Fibroblast of skin of scalp (primary cell): ENCODE measurements around the gene TRAF2.

Experiments
- DNase-seq: peaks from one replicate; pipeline ENCODE4 v3.0.0-alpha.2; 2013

Gene TRAF2

GRCh38 chr9:136949817-136950655, 63.7 kb downstream of the TRAF2 start:
- DNase-seq: peak; percentile 75

DNA sequence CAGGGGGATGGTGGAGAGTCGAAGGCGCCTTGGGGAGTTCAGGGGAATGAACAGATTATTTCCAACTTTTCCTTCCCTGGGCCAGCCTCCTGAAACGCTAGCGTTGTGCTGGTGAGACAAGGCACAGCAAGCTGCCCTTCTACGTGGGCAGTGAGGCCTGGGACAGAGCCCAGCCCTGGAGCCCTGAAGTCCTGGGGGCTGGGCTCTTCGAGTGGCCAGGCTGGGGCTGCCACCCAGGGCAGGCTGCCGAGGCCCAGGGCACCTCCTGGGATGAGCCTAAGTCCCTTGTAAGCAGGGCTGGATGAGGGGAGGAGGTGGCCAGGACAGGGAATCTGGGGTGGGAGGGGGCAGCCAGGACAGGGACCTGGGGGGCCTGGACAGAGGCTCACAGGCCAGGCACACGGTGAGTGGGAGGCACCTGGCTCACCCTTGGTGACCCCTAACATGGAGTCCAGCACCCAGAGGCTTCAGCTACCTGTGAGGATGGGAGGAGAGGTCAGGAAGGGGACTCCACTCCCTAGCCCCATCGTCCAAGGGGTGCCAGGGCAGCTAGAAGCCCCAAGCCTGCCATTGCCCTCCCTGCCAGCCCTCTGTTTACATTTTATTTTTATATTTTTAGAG, 64.5 kb downstream of the TRAF2 start:
- DNase-seq: no peak

DNA sequence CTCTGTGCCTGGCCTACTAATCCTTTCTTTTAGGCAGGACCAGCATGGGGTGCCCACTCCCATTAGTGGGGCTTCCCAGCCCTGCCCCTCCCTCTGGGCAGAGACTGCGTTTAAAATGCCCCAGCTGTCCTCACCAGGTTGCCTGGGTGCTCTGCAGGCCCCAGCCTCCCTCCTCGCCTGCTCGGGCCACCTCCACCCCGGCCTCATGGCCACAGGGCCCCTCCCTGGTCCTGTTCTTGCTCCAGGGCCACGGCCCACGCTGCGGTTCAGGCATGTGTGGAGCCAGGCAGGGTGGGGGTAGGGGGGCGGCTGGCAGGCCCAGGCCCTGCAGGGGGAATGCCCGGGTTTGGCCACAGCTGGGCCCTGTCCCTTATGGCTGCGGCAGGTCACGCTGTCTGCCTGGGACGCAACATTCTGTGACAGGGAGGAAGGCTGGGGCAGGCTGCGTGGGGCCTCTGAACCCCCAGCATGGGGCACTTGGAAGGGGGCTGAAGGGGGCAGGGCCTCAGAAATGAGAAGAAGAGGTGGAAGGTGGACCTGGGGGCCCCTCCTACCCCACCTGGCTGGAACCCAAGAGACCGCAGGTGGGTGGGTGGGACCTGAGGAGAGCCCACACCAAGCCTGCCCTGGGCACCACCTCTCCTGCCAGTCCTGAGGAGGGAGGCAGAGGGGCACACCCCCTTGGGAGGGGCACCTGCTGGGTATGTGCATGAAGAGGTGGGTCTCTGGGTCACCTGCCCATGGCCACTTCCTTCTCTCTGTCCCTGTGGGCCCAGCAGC, 65.4 kb downstream of the TRAF2 start, which contains the start of gene LCN12:
LCN12 (plus strand) TSS at position 733 of the 780 bp plus-strand sequence. CDS start 55 bp downstream, outside the sequence.
- DNase-seq: no peak

- DNase-seq: no peak
These were observed 66.1 kb downstream of the TRAF2 start for GRCh38 chr9:136952321-136952850.

- no peak for DNase-seq
These were observed 66.8 kb downstream of the TRAF2 start for GRCh38 chr9:136952876-136953770.

DNA sequence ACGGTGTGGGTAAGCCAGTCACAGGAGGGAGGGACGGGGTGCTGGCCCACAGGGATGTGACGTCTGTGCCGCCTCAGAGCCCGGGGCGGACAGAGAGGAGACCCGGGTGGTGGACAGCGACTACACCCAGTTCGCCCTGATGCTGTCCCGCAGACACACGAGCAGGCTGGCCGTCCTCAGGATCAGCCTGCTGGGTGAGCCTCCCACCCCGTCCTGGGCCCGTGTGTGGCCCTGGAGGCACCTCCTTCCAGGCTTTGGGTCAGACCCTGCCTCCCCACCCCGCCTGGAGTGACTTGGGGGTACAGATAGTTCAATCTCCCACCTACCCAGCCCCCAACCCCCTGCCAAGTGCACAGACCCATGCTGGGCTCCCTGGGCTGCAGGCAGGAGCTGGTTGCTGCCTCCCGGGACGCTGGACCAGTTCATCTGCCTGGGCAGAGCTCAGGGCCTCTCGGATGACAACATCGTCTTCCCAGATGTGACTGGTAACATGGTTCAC, 67.5 kb downstream of the TRAF2 start:
- DNase-seq: no peak

DNA sequence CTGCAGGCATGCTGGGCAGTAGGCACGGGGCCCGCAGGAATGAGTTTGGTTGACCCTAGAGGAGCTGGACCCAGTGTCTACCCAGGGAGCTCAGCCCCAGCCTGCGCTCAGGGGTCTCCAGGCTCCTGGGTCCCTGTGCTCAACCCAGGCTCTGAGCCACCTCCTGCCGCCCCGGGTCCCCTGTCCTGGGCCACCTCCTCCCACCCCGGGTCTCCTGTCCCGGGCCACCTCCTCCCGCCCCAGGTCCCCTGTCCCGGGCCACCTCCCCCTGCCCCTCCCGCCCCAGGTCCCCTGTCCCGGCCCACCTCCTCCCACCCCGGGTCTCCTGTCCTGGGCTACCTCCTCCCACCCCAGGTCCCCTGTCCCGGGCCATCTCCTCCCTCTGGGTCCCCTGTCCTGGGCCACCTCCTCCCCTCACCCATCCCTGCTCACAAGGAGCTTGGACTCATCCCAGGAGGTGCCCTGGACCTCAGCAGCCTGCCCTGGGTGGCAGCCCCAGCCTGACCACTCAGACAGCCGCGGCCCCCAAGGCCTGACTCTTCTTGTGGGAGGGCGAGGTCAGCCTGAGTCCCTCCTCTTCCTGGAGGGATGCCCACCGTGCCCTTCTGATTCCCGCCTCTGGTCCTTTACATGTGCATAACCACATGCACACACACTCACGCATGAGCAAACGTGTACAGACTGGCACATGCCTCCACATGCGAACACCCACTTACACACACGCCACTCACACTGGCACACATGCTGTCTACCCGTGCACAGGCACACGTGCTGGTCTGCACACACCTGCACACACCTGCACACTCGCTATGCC, 68.2 kb downstream of the TRAF2 start:
- no peak for DNase-seq

GRCh38 chr9:136955202-136955942, 69.1 kb downstream of the TRAF2 start:
- DNase-seq: no peak

DNA sequence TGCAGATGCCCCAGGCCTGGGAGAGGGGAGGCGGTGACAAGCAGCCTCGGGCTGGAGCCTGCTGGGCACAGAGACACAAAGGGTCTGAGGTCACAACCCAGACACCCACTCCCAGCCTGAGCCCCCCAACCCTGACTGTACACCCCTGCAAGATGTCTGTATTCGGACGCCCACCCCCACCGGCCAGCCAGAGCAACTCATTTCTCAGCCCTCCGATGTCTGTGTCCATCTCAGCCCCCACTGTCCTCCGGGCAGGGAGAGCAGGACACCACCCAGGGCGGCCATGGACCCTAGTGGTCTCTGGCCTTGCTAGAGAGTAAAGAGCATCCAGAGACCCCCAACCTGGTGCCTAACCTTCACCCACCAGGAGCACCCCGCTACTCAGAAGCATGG, 69.6 kb downstream of the TRAF2 start:
- DNase-seq: no peak

DNA sequence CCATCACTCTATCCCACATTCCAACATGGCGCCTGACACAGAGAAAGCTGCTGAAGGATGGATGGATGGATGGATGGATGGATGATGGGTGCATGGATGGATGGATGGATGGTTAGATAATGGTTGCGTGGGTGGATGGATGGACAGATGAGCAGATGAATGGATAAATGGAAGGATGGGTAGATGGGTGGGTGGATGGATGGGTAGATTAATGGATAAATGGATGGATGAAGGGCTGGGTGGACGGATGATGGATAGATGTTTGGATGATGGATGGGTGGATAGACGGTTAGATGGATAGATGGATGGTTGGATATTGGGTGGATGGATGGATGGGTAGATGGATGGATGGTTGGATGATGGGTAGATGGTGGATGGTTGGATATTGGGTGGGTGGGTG, 70.3 kb downstream of the TRAF2 start:
- no peak for DNase-seq

DNA sequence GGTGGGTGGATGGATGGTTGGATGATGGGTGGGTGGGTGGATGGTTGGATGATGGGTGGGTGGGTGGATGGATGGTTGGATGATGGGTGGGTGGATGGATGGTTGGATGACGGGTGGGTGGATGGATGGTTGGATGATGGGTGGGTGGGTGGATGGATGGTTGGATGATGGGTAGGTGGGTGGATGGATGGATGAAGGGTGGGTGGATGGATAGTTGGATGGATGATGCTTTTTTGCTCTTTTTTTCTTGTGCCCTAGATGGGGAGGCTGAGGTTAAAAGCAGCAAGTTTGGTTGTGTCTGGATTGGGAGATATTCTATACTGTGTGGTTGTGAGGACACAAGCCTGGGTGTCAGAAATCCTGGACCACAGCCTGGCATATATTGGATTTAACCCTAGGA, 71.1 kb downstream of the TRAF2 start:
- DNase-seq: no peak

- DNase-seq: no peak
These were observed 71.6 kb downstream of the TRAF2 start for GRCh38 chr9:136957901-136958300.

DNA sequence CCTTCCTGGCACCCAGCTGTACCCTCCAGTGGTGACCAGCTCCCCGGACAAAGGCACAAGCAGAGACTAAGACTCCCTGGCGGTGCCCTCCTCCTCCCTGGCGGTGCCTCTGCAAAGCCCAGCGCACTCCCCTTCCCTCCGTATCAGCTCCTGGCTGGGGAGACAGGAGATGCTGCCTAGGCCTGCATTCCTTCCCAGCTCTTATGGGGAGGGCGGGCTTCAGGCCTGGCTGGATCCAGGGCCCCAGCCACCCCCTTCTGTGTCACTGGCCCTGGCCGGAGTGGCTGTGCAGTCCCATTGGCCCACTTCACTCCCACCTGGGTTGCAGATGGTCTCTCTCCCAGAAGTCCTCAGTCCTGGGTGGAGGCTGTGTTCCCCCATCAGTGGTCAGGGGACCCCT, 72.2 kb downstream of the TRAF2 start:
- DNase-seq: no peak

- no peak for DNase-seq
These were observed 72.9 kb downstream of the TRAF2 start for GRCh38 chr9:136958898-136959850.

- DNase-seq: no peak
These were observed 74.1 kb downstream of the TRAF2 start for GRCh38 chr9:136960212-136960937.

DNA sequence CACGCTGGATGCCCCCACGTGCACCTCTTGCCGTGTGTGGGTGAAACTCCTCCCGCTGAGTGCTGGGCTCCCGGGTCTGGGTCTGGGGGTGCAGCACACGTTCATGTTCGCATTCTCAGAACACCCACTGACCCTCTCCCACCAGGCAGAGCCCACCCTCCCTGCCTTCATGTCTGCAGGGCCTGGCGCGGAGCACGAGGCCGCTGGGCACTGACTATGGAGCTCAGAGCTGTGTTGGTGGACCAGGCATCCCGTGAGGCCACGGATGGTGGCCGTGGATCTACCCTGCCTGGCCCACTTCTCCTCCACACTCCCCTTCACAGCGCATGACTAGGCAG, 74.6 kb downstream of the TRAF2 start:
- DNase-seq: no peak

- DNase-seq: no peak
These were observed 75.2 kb downstream of the TRAF2 start for GRCh38 chr9:136961279-136962065.
